ENCODE measurements around the gene GJB6. TPM values are rescaled to one million over a fixed set of nuclear protein-coding genes. Genes with fewer than 3 reads are reported as not detected.

GJB6 gene
- total RNA-seq, 1 experiment from 2014 or later: 0.84 TPM

DNA sequence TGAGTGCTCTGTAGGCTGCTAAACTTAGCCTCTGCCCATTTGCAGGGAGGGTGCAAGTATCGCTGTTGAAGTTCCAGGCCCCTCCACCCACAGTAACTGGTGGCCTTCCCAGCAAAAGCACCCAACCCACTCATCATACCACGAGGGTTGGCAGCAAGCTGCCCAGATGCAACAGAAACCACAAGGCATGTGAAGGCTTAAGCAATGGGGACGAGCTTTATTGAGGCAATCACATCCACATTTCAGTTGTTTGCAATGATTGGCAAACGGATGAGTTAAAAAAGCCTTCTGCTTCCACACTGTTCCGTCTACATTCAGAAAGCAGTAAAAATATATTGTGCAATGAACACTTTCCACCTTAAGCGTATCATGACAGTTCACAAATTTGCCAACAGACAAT, 10.3 kb downstream of the GJB6 start:
- POLR2A ChIA-PET (ENCODE audit: unreplicated experiment): no interaction called here
- DNase-seq (no peak), ATAC-seq (no peak)
- TF ChIP-seq, protein P1, sequence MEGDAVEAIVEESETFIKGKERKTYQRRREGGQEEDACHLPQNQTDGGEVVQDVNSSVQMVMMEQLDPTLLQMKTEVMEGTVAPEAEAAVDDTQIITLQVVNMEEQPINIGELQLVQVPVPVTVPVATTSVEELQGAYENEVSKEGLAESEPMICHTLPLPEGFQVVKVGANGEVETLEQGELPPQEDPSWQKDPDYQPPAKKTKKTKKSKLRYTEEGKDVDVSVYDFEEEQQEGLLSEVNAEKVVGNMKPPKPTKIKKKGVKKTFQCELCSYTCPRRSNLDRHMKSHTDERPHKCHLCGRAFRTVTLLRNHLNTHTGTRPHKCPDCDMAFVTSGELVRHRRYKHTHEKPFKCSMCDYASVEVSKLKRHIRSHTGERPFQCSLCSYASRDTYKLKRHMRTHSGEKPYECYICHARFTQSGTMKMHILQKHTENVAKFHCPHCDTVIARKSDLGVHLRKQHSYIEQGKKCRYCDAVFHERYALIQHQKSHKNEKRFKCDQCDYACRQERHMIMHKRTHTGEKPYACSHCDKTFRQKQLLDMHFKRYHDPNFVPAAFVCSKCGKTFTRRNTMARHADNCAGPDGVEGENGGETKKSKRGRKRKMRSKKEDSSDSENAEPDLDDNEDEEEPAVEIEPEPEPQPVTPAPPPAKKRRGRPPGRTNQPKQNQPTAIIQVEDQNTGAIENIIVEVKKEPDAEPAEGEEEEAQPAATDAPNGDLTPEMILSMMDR (conservative IDR thresholded peaks at IDR 0.05; ENCODE audit: low read depth, low read length): no peak
- TF ChIP-seq EZH2 (IDR thresholded peaks at IDR 0.05; ENCODE audit: low read length, unreplicated experiment) (no peak), EZH2phosphoT487 (IDR thresholded peaks at IDR 0.05; ENCODE audit: borderline replicate concordance, low read length) (no peak)
- Histone ChIP-seq H3K4me3 (ENCODE audit: low read length) (no peak overlapping the region), H3K9me2 (replicated peaks; ENCODE audit: low read length) (no peaks in the 10 kb centered on the region), H3K4me2 (ENCODE audit: low read length) (no peak overlapping the region), H3K27me3 (ENCODE audit: low read length) (peaks cover 10% of the 10 kb centered on the region; the same call in 1 of the 2 replicates), H4K20me1 (ENCODE audit: low read length) (no peaks in the 10 kb centered on the region), H3K27ac (ENCODE audit: low read length) (no peak overlapping the region), H3K9ac (ENCODE audit: low read length) (no peak overlapping the region), H3K79me2 (ENCODE audit: low read length) (no peaks in the 10 kb centered on the region), H3K9me3 (ENCODE audit: low read length) (no peaks in the 10 kb centered on the region), H2AFZ (ENCODE audit: low read length) (no peak overlapping the region), H3F3A (ENCODE audit: low read length, unreplicated experiment) (no peaks in the 10 kb centered on the region), H3K36me3 (ENCODE audit: low read depth, low read length) (no peaks in the 10 kb centered on the region), H3K4me1 (ENCODE audit: insufficient read depth, low read length) (no peaks in the 10 kb centered on the region)
- BruUV-seq (replicated peaks): no TSS peak
- intact Hi-C loops (cut with micrococcal nuclease): no loop called here
- CTCF ChIA-PET: no interaction called here

DNA sequence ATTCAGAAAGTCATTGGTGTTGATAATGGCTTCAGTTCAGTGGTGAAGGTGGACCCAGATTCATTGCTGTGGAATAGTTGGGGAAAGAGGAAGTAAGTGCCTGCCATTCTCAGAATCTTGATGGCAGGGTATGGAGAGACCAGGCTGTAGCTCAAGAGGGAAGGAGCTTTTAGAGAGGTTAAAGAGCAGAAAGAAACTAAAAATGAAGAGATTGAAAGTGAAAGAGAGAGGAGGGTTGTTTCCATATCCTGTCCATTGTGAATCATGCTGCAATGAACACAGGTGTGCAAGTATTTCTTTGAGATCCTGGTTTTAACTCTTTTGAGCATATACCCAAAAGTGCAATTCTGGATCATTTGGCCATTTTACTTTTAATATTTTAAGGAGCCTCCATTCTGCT, 12.5 kb downstream of the GJB6 start:
- no peaks in the 10 kb centered on the region for H3K36me3 ChIP-seq (ENCODE audit: low read depth, low read length)
- BruUV-seq (replicated peaks): no TSS peak

DNA sequence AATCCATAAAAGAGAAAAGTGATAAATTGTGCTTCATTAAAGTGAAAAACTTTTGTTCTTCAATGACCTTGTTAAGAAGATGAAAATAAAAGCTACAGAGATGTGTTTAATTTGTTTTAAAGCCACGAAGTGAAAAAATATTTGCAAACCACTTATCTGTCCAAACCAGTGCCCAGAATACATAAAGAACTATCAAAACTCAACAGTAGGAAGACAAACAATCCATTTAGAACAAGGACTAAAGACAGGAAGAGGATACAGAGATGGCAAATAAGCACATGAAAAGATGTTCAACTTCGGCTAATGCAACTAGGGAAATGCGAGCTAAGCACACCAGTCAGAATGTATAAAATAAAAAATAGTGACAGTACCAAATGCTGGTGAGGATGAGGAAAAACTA, 15.0 kb downstream of the GJB6 start:
- Histone ChIP-seq H3F3A (ENCODE audit: low read length, unreplicated experiment) (no peaks in the 10 kb centered on the region), H3K4me1 (ENCODE audit: insufficient read depth, low read length) (no peaks in the 10 kb centered on the region), H3K9ac (ENCODE audit: low read length) (no peak overlapping the region), H3K9me3 (ENCODE audit: low read length) (no peaks in the 10 kb centered on the region), H3K27me3 (ENCODE audit: low read length) (no peaks in the 10 kb centered on the region), H4K20me1 (ENCODE audit: low read length) (no peaks in the 10 kb centered on the region), H2AFZ (ENCODE audit: low read length) (no peak overlapping the region), H3K4me2 (ENCODE audit: low read length) (no peak overlapping the region), H3K27ac (ENCODE audit: low read length) (no peak overlapping the region), H3K79me2 (ENCODE audit: low read length) (no peaks in the 10 kb centered on the region), H3K9me2 (replicated peaks; ENCODE audit: low read length) (no peaks in the 10 kb centered on the region), H3K36me3 (ENCODE audit: low read depth, low read length) (no peaks in the 10 kb centered on the region), H3K4me3 (ENCODE audit: low read length) (no peak overlapping the region)
- POLR2A ChIA-PET (ENCODE audit: unreplicated experiment): interaction anchor here (0.7 kb wide), 1 partner anchor 20 kb away, joined by 3 read pairs; no protein-coding TSS in a partner anchor
- TF ChIP-seq EZH2phosphoT487 (IDR thresholded peaks at IDR 0.05; ENCODE audit: borderline replicate concordance, low read length) (no peak), EZH2 (IDR thresholded peaks at IDR 0.05; ENCODE audit: low read length, unreplicated experiment) (no peak)
- TF ChIP-seq, protein P1 (conservative IDR thresholded peaks at IDR 0.05; ENCODE audit: low read depth, low read length): no peak
- BruUV-seq (replicated peaks): no TSS peak
- intact Hi-C loops (cut with micrococcal nuclease): no loop called here
- ATAC-seq (no peak), DNase-seq (no peak)
- CTCF ChIA-PET: no interaction called here

More for the DNA sequence above, 12.5 kb downstream of the GJB6 start:
- Histone ChIP-seq H3K9me2 (replicated peaks; ENCODE audit: low read length) (no peaks in the 10 kb centered on the region), H3K27ac (ENCODE audit: low read length) (no peak overlapping the region), H3K4me2 (ENCODE audit: low read length) (no peak overlapping the region), H3K9ac (ENCODE audit: low read length) (no peak overlapping the region), H3K9me3 (ENCODE audit: low read length) (no peaks in the 10 kb centered on the region), H3K79me2 (ENCODE audit: low read length) (no peaks in the 10 kb centered on the region), H3K4me3 (ENCODE audit: low read length) (no peak overlapping the region), H3F3A (ENCODE audit: low read length, unreplicated experiment) (no peaks in the 10 kb centered on the region), H4K20me1 (ENCODE audit: low read length) (no peaks in the 10 kb centered on the region), H2AFZ (ENCODE audit: low read length) (no peak overlapping the region), H3K4me1 (ENCODE audit: insufficient read depth, low read length) (no peaks in the 10 kb centered on the region), H3K27me3 (ENCODE audit: low read length) (no peaks in the 10 kb centered on the region)
- TF ChIP-seq EZH2phosphoT487 (IDR thresholded peaks at IDR 0.05; ENCODE audit: borderline replicate concordance, low read length) (no peak), EZH2 (IDR thresholded peaks at IDR 0.05; ENCODE audit: low read length, unreplicated experiment) (no peak)
- TF ChIP-seq, protein P1 (conservative IDR thresholded peaks at IDR 0.05; ENCODE audit: low read depth, low read length): no peak
- intact Hi-C loops (cut with micrococcal nuclease): no loop called here
- ChIA-PET POLR2A (ENCODE audit: unreplicated experiment) (no interaction called here), CTCF (no interaction called here)
- no peak for ATAC-seq
- no peak for DNase-seq
